H1 (cell line): ENCODE results near the gene SIGLEC7. TPM values are rescaled to one million over a fixed set of nuclear protein-coding genes. Genes with fewer than 3 reads are reported as not detected.

Source experiments
- CTCF ChIA-PET: fragments of 300-600 bp; sonication (Branson Sonifier 250); formaldehyde crosslinking; loops from one replicate; lab custom pipeline; 2021; ENCODE audit not compliant: partially characterized antibody; lab: Charles Lee
- POLR2A ChIA-PET: fragments of 300-600 bp; sonication (Branson Sonifier 250); formaldehyde crosslinking; loops from one replicate; lab custom pipeline; 2021; ENCODE audit warnings: inconsistent platforms; ENCODE audit not compliant: partially characterized antibody; lab: Charles Lee
- DNase-seq, 2 experiments: peaks; one replicate each; pipeline versions ENCODE4 v3.0.0 to v3.0.0-alpha.2; 2010 to 2022; ENCODE audit warnings: low spot score in 2 of 2, low read depth in 1 of 2, mixed read lengths in 1 of 2
- FAIRE-seq: peaks from 2 replicates; lab custom pipeline; 2011; peaks lifted over from hg19 to GRCh38; lab: Jason Lieb, UNC
- H2AFZ ChIP-seq: 2 replicates; pipeline ENCODE4 v1.8.1; 2012; ENCODE audit warnings: low read length, inconsistent platforms
- H2AK5ac ChIP-seq: 2 replicates; pipeline ENCODE4 v1.6.1; 2013; ENCODE audit warnings: low read depth, low read length
- H2BK120ac ChIP-seq: replicated peaks from 2 replicates; pipeline ENCODE3; 2013; ENCODE audit warnings: low read depth, low read length, inconsistent platforms
- H2BK12ac ChIP-seq: 2 replicates; pipeline ENCODE4 v1.6.1; 2013; ENCODE audit warnings: low read depth, low read length
- H2BK15ac ChIP-seq: 2 replicates; pipeline ENCODE4 v1.6.1; 2013; ENCODE audit warnings: low read length
- H2BK20ac ChIP-seq: 2 replicates; pipeline ENCODE4 v1.6.1; 2013; ENCODE audit warnings: low read length
- H2BK5ac ChIP-seq: 2 replicates; pipeline ENCODE4 v1.6.1; 2013; ENCODE audit warnings: low read depth, low read length
- H3K14ac ChIP-seq: 2 replicates; pipeline ENCODE4 v1.6.1; 2013; ENCODE audit warnings: inconsistent platforms; ENCODE audit not compliant: insufficient read length
- H3K18ac ChIP-seq: 2 replicates; pipeline ENCODE4 v1.6.1; 2013; ENCODE audit warnings: low read length; ENCODE audit errors: extremely low read depth
- H3K23ac ChIP-seq: 2 replicates; pipeline ENCODE4 v1.6.1; 2013; ENCODE audit warnings: inconsistent platforms; ENCODE audit not compliant: insufficient read length
- H3K23me2 ChIP-seq: 2 replicates; pipeline ENCODE4 v1.6.1; 2013; ENCODE audit warnings: low read depth, low read length
- H3K27ac ChIP-seq: 2 replicates; pipeline ENCODE4 v1.6.1; 2011; ENCODE audit warnings: low read depth, low read length, inconsistent platforms
- H3K27me3 ChIP-seq, 4 experiments: replicated peaks in 1 of 4; 1 replicate in 1 of 4; 2 replicates in 3 of 4; pipeline versions ENCODE4 v1.6.1 to v1.8.1; 2011 to 2013; ENCODE audit warnings: low read length in 3 of 4, mild to moderate bottlenecking in 3 of 4, inconsistent platforms in 2 of 4, mixed read lengths in 2 of 4, moderate library complexity in 1 of 4; ENCODE audit not compliant: control insufficient read depth in 3 of 4, insufficient read depth in 3 of 4; ENCODE audit errors: extremely low read depth in 1 of 4
- H3K36me3 ChIP-seq, 4 experiments: 2 replicates each; pipeline versions ENCODE4 v1.6.1 to v1.8.1; 2011 to 2013; ENCODE audit warnings: mild to moderate bottlenecking in 4 of 4, low read length in 3 of 4, moderate library complexity in 2 of 4, control low read depth in 1 of 4, inconsistent platforms in 1 of 4; ENCODE audit not compliant: insufficient read depth in 4 of 4, control insufficient read depth in 2 of 4
- H3K4ac ChIP-seq: replicated peaks from 2 replicates; pipeline ENCODE3; 2013; ENCODE audit warnings: low read length, low read depth, mixed read lengths, inconsistent platforms; ENCODE audit not compliant: insufficient read length
- H3K4me1 ChIP-seq, 4 experiments: replicated peaks in 1 of 4; 1 replicate in 1 of 4; 2 replicates in 3 of 4; pipeline versions ENCODE4 v1.6.1 to v1.8.1; 2011 to 2013; ENCODE audit warnings: low read length in 3 of 4, inconsistent platforms in 2 of 4, mixed read lengths in 1 of 4; ENCODE audit not compliant: insufficient read depth in 4 of 4, control insufficient read depth in 3 of 4
- H3K4me2 ChIP-seq, 2 experiments: 2 replicates each; pipeline versions ENCODE4 v1.6.1 to v1.8.1; 2011 to 2013; ENCODE audit warnings: low read depth in 2 of 2, low read length in 2 of 2, control low read depth in 1 of 2, inconsistent platforms in 1 of 2, mild to moderate bottlenecking in 1 of 2; ENCODE audit not compliant: insufficient read depth in 1 of 2
- H3K4me3 ChIP-seq, 4 experiments: fragments of 200-600, 300-600 bp in 1 of 4; sonication (generic), shearing (Covaris generic), sonication (Bioruptor Twin) in 1 of 4; 2 replicates each; pipeline versions ENCODE4 v1.5.1 to v1.8.1; 2011 to 2016; ENCODE audit warnings: low read length in 4 of 4, low read depth in 3 of 4, control low read depth in 2 of 4, inconsistent platforms in 2 of 4, mild to moderate bottlenecking in 2 of 4, mixed read lengths in 1 of 4, moderate library complexity in 1 of 4; ENCODE audit not compliant: insufficient read depth in 2 of 4; ENCODE audit errors: extremely low read depth in 1 of 4
- H3K56ac ChIP-seq: replicated peaks from 2 replicates; pipeline ENCODE3; 2013; ENCODE audit warnings: low read depth, mild to moderate bottlenecking, mixed read lengths, low read length, inconsistent platforms; ENCODE audit not compliant: insufficient read length
- H3K79me1 ChIP-seq: 2 replicates; pipeline ENCODE4 v1.6.1; 2013; ENCODE audit warnings: low read depth, low read length, control low read depth
- H3K79me2 ChIP-seq, 2 experiments: 2 replicates each; pipeline versions ENCODE4 v1.6.1 to v1.8.1; 2012 to 2013; ENCODE audit warnings: low read length in 2 of 2, mild to moderate bottlenecking in 2 of 2, inconsistent platforms in 1 of 2; ENCODE audit not compliant: insufficient read depth in 2 of 2, control insufficient read depth in 1 of 2
- H3K9ac ChIP-seq, 4 experiments: replicated peaks in 1 of 4; 1 replicate in 1 of 4; 2 replicates in 3 of 4; pipeline versions ENCODE4 v1.6.1 to v1.8.1; 2011 to 2013; ENCODE audit warnings: low read depth in 3 of 4, low read length in 3 of 4, control low read depth in 2 of 4, mild to moderate bottlenecking in 2 of 4, moderate library complexity in 2 of 4, inconsistent platforms in 1 of 4; ENCODE audit errors: extremely low read depth in 1 of 4
- H3K9me3 ChIP-seq, 2 experiments: 2 replicates each; pipeline versions ENCODE4 v1.6.1 to v1.8.1; 2012 to 2013; ENCODE audit warnings: mild to moderate bottlenecking in 2 of 2, moderate library complexity in 2 of 2, control low read depth in 1 of 2, inconsistent platforms in 1 of 2, low read depth in 1 of 2, low read length in 1 of 2, mixed read lengths in 1 of 2; ENCODE audit not compliant: insufficient read depth in 2 of 2
- H4K20me1 ChIP-seq, 2 experiments: replicated peaks in 1 of 2; 2 replicates each; pipeline versions ENCODE3 to v1.8.1; 2011 to 2013; ENCODE audit warnings: inconsistent platforms in 2 of 2, low read length in 2 of 2, mild to moderate bottlenecking in 1 of 2; ENCODE audit not compliant: insufficient read depth in 2 of 2, control insufficient read depth in 1 of 2
- H4K5ac ChIP-seq: 2 replicates; pipeline ENCODE4 v1.6.1; 2013; ENCODE audit warnings: low read length, low read depth, mixed read lengths, inconsistent platforms; ENCODE audit not compliant: insufficient read length
- H4K8ac ChIP-seq: 2 replicates; pipeline ENCODE4 v1.8.0; 2013; ENCODE audit warnings: mild to moderate bottlenecking, moderate library complexity, low read length, inconsistent platforms; ENCODE audit not compliant: insufficient read depth; ENCODE audit errors: extremely low read depth
- H4K91ac ChIP-seq: replicated peaks from 2 replicates; pipeline ENCODE3; 2013; ENCODE audit warnings: low read length, mixed read lengths, inconsistent platforms; ENCODE audit not compliant: insufficient read length
- KDM5A ChIP-seq: fragments of 200-600 bp; IDR thresholded peaks from 2 replicates; pipeline ENCODE4 v1.7.1; 2012; ENCODE audit warnings: mild to moderate bottlenecking, low read length, inconsistent platforms, mixed read lengths
- SP4 ChIP-seq: IDR thresholded peaks from 2 replicates; pipeline ENCODE4 v1.6.1; 2012; ENCODE audit warnings: low read length, inconsistent platforms
- TAF7 ChIP-seq: optimal IDR thresholded peaks from 2 replicates; pipeline ENCODE3; 2011; ENCODE audit warnings: low read depth, mild to moderate bottlenecking, inconsistent platforms, low read length, moderate library complexity, borderline replicate concordance
- TEAD4 ChIP-seq: IDR thresholded peaks from 2 replicates; pipeline ENCODE4 v1.6.1; 2012; ENCODE audit warnings: low read depth, low read length, inconsistent platforms, mixed read lengths
- ZNF274 ChIP-seq: IDR thresholded peaks from 2 replicates; pipeline ENCODE4 v1.7.0; 2012; ENCODE audit warnings: low read length, borderline replicate concordance; ENCODE audit errors: extremely low read depth
- WGBS, 2 experiments: shearing (Covaris generic) in 1 of 2; methylation state at CpG; one replicate each; pipeline versions ENCODE4 v1.1.6 to v1.1.7; 2013 to 2015; ENCODE audit warnings: low lambda C conversion rate in 2 of 2, mixed read lengths in 2 of 2, inconsistent platforms in 1 of 2, low coverage in 1 of 2, missing lambda C conversion rate in 1 of 2; ENCODE audit not compliant: insufficient replicate concordance in 2 of 2, insufficient coverage in 1 of 2, insufficient read length in 1 of 2; ENCODE audit errors: extremely low coverage in 1 of 2, missing lambda C conversion rate in 1 of 2; 5-methylcytosine and 5-hydroxymethylcytosine counted together
- polyA plus RNA-seq, 7 experiments: library from polyadenylated mRNA; depleted of rRNA in 3 of 7; stranded (reverse) in 5 of 7; unstranded in 2 of 7; fragments of >200 nt in 5 of 7; fragments of 200-250 nt in 2 of 7; gene quantifications; 1 replicate in 5 of 7; 2 replicates in 1 of 7; 4 replicates in 1 of 7; pipeline versions ENCODE4 v1.2.1 to v1.2.3, GENCODE V29; 2011 to 2013; ENCODE audit warnings: missing spikeins in 2 of 7, mixed read lengths in 2 of 7
- total RNA-seq: library from RNA; stranded (reverse); fragmentation: NEBNext Ultra II Directional; extraction: Animal tissue kit (Norgen Biotek cat#: 25700); gene quantifications from 2 replicates; pipeline ENCODE4 v1.2.1, GENCODE V29; 2021
- TF ChIP-seq, protein P1 (sequence below): IDR thresholded peaks from 2 replicates; pipeline ENCODE4 v1.6.1; 2011; ENCODE audit warnings: low read depth, mild to moderate bottlenecking, low read length; ENCODE audit not compliant: insufficient read depth

The SIGLEC7 gene
- total and polyA plus RNA-seq, 2 of the 8 experiments (the other 6 are each of a cell fraction or from before 2014, with no cell fraction given), result not detected

DNA sequence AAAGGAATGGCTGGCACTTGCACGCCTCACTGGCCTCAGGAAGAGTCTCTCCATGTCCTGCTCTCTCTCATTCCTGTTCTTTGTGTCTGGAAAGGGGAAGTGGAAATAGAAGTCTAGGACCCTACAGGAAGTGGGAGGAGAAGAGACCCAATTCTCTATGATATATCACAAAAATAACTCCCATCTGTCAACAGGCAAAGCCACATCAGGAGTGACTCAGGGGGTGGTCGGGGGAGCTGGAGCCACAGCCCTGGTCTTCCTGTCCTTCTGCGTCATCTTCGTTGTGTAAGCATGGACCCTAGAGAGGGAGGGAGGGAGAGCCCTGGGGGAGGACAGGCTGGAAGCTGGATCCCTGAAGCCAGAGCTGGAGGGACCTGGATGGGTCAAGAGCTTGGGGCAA lies 14.3 kb upstream of the SIGLEC7 start:
- no peak overlapping the region for H3K23ac ChIP-seq
- ChIA-PET CTCF (interaction anchor here (1.2 kb wide), 1 partner anchor 31 kb away, joined by 3 read pairs; no protein-coding TSS in a partner anchor), POLR2A (interaction anchor here (1.7 kb wide), 1 partner anchor 10 kb away, joined by 4 read pairs; no protein-coding TSS in a partner anchor)
- no peak overlapping the region for H3K27ac ChIP-seq
- H2BK120ac ChIP-seq, result no peak overlapping the region
- H3K79me1 ChIP-seq, result no peaks in the 10 kb centered on the region
- WGBS, 2 experiments, result 90% methylated on average over 4 of the region's 4 CpGs; no CpG with 5 or more reads in 1 of the 2 experiments
- H4K8ac ChIP-seq, result no peak overlapping the region
- DNase-seq (no peak), FAIRE-seq (no peak)
- no peak overlapping the region for H2BK20ac ChIP-seq
- H3K4me2 ChIP-seq, result no peak overlapping the region
- H3K4me1 ChIP-seq, result no peaks in the 10 kb centered on the region; a peak in 1 of 7 replicates
- H2BK5ac ChIP-seq, result no peak overlapping the region
- no peaks in the 10 kb centered on the region; the same call in 1 of the 2 replicates for H3K23me2 ChIP-seq
- H3K9me3 ChIP-seq, result no peaks in the 10 kb centered on the region
- H2BK12ac ChIP-seq, result no peak overlapping the region
- H2AK5ac ChIP-seq, result no peak overlapping the region
- no peak overlapping the region for H2AFZ ChIP-seq
- no peak overlapping the region for H3K14ac ChIP-seq
- no peaks in the 10 kb centered on the region; a peak in 1 of 7 replicates for H3K27me3 ChIP-seq
- H3K4me3 ChIP-seq, result no peak overlapping the region
- no peak overlapping the region for H3K56ac ChIP-seq
- H3K36me3 ChIP-seq, result no peaks in the 10 kb centered on the region
- no peak overlapping the region for H3K9ac ChIP-seq
- H3K18ac ChIP-seq, result no peak overlapping the region
- no peak overlapping the region for H2BK15ac ChIP-seq
- no peak overlapping the region for H3K4ac ChIP-seq
- H3K79me2 ChIP-seq, result no peaks in the 10 kb centered on the region
- no peak overlapping the region for H4K91ac ChIP-seq
- H4K5ac ChIP-seq, result no peak overlapping the region
- no peaks in the 10 kb centered on the region for H4K20me1 ChIP-seq
- TF ChIP-seq, protein P1, sequence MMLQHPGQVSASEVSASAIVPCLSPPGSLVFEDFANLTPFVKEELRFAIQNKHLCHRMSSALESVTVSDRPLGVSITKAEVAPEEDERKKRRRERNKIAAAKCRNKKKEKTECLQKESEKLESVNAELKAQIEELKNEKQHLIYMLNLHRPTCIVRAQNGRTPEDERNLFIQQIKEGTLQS, result no peak
- TF ChIP-seq TEAD4, result no peak
- no peak for TF ChIP-seq ZNF274
- no peak for TF ChIP-seq KDM5A
- TF ChIP-seq TAF7, result no peak
- no peak for TF ChIP-seq SP4
